ENCODE data around the gene UTRN.
A peak's percentile ranks its signal among the peaks of the same experiment; 100 is the strongest.

UTRN gene

DNA sequence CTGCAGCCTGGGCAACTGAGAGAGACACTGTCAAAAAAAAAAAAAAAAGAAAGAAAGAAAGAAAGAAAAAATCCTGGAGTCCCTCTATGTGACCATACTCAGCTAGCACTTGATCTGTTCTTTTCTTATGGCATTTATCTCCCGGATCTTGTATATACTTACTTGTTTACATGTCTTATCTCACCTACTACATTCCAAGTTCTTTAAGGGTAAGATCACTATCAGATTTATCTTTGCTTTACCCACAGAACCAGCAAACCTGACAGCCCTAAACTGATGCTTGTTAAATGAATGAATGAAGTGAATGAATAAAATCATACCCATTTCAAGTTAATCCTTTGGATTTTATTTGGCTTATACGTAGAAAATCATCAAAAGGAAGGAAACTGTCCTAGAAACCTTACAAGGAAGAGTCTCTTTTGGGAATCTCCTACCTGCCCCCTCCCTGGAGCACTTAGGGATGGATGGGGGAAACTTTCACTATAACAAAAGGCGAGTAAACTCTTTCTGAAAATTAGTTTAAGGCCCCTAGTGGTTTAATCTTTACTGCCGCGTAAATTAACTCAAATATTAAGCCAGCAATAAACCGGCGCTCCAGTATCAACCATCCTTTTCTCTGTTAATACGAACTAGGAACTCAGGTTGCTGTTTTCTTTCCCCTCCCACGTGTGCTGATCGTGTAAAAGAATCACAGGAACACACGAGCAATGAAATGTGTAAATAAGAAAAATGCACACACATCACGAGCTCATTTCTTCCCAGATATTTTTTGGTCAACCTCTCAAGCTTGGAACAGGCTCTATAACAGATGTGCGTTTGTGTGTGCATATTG, 1.3 kb upstream of the UTRN start:
- DNase-seq (ENCODE audit: low read depth in 3 of 3) = no peak

DNA sequence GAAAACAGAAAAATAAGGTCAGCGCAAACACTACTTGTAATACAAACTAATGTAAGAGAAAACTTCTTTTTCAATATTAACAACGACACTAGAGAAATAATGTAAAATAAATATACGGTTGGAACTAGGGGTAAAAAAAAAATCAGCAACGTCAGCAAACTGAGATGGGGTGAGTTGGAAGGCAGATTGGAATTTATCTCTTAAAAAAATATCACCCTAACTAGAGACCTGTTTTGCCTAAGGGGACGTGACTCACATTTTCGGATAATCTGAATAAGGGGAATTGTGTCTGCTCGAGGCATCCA, 705 bp upstream of the UTRN start:
- DNase-seq (ENCODE audit: low read depth in 3 of 3) = no peak

DNA sequence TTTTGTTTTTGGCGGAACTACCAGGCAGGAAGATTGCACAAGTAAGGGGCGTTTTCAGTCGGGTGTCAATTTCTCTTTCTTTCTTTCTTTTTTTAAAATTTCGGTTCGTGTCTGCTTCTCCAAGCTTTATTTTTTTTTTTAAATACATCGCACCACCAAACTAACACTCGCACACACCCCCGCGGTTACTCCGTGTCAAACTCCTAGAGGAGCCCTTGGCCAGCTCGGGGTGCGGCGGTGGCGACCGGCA, 338 bp downstream of the UTRN start:
- peak in 1 of 3 donors; percentile 19 for DNase-seq (ENCODE audit: low read depth in 3 of 3)

DNA sequence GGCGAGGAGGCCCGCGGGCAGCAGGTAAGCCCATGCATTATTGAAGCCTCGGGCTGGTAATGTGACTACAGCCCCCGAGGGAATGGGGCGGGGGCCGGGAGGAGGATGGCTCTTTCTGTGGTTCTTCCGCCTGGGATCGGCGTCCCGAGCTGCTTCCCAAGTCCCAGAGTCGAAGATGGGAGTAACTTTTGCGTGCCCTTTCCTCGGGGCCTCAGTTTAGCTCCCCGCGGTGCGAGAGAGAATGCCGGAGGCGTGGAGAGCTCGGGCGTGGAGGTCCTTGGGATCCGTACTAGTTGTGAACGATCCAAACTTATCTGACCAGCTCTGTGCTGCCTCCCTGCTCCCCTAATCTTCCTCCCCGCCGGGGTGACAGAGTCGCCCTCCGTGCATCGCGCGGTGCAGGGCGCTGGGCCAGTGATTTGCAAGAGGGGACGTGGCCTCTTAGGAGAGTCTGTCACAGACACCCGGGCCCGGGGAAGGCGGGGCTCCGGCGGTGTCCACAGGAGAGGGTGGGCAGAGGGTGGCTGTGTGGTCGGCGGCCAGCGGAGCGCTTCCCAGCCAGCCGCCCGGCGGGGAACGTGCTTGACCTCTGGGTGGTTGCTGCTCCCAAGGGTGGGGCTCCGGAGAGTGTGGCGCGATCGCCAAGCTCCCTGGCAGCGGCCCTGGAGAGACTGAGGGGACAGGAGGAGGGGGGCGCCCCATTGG, 815 bp downstream of the UTRN start:
- peak in 1 of 3 donors; percentile 22 for DNase-seq (ENCODE audit: low read depth in 3 of 3)

DNA sequence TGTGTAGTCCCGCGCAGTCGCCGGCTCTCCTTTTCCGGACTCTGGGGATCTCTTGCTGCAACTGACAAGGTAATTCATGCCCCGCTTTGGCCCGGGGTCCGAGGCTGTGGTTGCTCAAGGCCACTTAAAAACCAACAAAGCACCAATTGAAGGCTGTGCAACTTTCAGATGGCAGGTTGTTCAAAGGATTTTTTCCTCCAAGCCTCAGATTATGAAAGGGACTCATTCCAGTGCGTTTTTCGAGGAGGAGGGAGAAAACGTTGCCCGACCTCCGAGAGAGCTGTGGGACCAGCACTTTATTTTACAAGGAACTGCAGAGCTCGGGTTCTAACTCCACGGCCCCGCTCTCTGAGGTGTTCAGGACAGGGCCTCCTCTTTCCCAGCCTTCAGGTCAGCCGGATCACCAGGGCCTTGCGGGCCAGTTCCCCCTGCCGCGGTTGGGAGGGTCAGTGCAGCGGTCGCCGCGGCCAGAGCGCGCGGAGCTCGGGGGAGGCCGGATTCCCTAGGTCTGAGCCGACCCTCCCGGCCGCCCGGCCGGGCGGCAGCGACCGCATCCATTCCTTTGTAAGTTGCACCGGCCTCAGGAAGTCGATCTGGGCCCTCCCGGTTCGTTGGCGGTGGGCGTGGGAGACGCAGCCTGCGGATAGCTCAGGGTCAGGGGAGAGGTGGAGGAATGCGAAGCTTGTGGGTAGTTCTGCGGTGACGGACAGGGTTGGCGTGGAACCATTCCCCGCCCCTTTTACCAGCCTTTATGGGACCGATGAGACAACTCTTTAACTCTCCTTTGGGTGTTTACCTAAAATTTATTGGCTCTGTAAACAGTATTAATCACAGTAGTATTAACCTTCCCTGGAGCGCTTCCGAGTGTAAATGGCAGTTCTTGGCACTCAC, 1.6 kb downstream of the UTRN start:
- no peak for DNase-seq (ENCODE audit: low read depth in 3 of 3)

DNA sequence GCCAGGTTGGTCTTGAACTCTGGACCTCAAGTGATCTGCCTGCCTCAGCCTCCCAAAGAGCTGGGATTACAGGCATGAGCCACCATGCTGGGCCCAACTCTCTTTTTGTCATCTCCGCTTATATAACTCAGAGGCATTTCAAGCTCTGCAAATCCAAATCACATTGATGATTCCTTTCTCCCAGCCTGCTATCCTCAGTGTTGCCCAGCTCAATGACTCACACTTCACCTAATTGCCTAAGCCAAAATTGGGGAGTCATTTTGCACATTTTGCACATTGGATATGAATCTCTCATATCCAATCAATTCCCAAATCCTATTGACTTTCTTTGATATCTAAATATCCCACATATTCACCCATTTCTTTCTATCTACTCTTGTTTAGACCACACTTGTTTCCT, 3.9 kb downstream of the UTRN start:
- DNase-seq (ENCODE audit: low read depth in 3 of 3) = no peak

DNA sequence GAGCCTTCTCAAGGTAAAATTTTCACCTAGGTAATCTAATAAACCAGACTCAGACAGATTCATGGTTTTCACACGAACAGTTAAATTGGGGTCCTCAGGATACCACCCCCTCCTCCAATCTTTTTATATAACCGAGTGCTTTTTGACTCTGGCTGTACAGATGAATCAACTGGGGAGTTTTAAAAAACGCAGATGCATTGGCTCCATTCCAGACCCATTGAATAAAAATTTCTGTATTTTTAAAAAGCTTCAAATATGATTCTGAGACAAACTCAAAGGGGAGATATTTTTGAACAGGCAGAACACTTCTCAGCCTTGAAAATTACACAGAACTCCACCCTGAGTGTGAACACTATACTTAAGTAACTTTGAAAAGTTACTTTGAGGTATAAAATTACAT, 7.2 kb downstream of the UTRN start:
- no peak for DNase-seq (ENCODE audit: low read depth in 3 of 3)

DNA sequence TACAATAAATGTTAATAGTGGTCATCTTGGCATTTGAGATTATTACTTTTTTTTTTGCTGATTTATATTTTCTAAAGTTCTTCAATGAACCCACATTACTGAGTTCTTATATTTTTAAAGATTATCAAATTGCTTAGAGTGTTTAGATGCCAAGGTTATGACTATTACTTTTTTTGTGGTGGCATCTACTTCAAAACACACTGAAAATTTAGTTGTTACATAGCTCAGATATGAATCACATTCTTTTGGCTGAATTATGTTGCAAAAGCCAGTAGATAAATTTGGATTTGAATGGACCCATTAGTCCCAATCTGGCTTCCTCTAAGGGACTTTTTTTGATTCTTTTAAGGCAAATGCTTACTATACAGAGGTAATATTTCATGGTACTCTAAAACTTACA, 8.9 kb downstream of the UTRN start:
- no peak for DNase-seq (ENCODE audit: low read depth in 3 of 3)

DNA sequence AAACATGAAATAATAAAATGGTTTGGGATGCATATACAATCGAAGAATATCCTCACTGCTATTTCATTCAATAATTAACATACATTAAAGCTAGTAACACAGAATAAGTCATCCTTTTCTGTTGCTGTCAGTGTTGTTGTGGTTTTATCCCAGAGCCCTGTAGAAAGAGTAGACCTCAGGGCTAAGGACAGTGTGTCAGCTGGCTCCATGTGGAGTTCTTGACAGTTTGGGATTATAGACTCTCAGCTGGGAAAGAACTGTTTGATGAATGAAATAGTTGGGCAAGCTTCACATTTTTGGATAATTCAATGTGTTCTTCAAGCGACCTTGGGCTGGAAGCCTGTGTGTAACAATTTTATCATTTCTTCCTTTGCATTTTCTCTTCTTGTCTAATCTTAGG, 10.1 kb downstream of the UTRN start:
- DNase-seq (ENCODE audit: low read depth in 3 of 3) = no peak

DNA sequence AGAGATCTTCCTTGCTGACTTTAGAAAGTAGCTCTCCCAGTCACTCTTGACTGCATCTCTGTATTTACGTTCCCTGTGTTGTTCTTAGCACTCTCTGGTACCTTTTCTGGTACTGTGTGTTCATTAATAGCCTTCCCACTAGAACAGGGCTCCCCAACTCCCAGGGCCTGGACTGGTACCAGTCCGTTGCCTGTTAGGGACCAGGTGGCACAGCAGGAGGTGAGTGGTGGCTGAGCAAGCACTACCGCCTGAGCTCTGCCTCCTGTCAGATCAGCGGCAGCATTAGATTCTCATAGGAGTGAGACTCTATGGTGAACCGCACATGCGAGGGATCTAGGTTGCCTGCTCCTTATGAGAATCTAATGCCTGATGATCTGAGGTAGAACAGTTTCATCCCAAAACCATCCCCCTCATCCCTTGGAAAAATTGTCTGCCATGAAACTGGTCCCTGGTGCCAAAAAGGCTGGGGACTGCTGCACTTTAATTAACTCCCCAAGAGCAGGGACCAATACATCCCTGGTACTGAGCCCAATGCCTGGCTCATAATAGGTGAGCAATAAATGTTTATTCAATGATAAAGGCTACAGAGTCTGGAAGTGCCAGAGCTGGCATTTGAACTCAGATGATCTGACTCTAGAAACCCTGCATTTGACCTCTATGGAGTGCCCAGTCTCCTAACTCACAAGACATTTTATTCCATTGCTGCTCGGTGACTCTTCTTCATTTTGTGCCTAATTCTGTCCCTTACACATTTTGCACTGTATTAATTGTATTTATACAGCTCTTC, 11.0 kb downstream of the UTRN start:
- DNase-seq (ENCODE audit: low read depth in 3 of 3) = no peak

DNA sequence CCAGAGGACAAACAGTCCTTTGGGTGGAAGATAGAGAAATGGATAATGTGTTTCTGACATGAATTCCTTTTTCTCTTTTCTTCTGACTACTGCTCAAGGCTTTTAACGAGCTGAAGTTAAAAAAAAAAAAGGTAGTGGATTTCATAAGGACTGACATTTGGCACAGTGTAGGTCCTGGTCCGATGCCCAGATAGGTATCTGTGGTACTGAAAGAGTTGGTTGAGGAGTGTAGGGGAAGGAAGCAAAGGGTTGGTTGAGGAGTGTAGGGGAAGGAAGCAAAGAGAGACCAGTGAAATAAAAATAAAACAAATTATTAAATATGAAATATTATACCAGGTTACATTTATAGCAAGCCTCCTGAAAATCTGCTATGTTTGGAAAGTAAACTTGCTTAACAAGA, 11.8 kb downstream of the UTRN start:
- no peak for DNase-seq (ENCODE audit: low read depth in 3 of 3)

DNA sequence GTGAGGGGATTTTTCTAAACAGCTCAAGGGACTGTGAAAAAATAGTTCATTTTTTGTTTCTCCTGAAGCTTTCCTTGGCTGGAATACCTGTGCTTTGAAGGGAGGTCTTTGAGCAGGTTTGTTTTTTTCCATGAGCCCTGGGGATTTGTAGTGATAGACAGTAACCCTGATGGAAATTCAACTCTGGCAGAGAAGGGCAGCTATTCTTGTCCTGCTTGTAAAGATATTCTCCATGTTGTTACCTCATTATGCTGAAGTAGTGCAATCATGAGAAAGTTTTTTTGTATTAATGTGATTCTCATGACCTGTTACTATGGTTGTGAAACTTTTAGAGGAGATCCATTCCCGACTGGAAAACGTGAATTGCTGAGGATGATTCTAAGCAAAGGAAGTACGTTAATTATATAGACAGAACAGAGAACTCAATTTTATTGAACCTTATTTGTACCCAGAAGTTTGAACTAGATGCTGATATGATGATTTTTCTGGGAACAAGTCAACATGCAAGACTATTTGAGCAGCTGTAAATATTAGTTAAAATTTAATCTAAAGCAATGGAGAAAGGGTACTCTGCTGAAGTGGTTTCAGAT, 12.5 kb downstream of the UTRN start:
- DNase-seq (ENCODE audit: low read depth in 3 of 3) = no peak

DNA sequence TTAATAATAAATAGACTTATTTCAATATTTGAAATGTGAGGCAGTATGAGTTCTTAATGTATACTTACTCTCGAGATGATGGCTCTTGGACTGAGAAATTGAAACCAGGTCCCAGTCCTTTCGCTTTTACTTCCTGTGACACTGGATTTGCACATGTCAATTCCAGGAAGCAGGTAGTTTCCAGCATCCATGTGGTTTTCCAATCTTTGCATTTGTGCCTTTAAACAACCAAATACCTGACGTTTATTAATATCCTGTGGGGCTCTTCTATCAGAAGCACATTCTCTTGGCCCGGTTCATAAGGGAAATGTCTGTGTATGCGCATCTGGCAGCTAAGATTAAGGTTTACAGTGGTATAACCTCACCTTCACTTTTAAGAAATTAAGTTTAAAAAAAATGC, 13.1 kb downstream of the UTRN start:
- no peak for DNase-seq (ENCODE audit: low read depth in 3 of 3)

DNA sequence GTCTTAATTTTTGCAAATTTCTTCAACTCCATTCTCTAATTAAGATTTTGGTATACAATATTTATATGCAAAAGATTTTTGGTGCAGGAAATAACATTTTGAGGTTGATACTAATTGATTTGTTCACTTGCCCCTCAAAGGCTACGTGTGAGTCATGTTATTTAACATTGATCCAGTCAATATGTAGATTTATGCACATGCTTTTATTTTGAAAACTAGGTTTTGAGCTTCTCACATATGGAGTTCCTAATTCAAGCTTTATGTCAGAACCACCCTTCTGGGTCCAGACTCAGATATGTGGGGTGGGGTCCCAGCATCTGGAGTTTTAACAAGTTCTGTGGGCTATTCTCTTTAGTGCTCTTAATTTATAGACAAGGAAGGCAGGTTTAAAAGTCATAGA, 13.8 kb downstream of the UTRN start:
- DNase-seq (ENCODE audit: low read depth in 3 of 3) = no peak

DNA sequence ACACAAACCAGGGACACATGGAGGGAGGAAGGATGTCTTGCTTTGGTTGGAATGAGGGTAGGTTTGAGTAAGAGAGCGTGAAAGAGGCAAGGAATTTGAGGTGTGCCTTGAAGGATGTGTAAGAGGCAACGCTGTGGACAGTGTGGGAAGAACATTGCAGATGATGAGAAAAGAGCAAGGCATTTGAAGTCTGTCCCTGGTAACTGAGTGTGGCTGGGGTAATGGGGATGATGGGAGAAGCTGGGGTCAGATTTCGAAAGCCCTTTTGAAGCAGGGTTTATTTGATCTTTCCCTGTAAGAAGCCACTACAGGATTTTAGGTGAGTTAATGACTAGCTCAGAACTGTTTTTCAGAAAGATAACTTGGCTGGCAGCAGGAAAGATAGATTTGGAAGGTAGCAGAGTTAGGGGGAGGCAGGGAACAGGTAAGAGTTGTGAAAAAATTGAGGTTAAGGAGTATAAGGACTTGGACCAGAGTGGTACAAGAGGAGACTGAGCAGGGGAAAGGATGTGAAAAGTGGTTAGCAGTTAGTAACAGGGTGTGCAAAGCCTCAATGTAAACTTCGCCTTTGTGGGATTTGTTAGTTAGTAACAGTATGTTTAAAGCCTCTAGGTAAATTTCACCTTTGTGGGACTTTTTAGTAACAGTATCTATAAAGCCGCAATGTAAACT, 17.7 kb downstream of the UTRN start:
- DNase-seq (ENCODE audit: low read depth in 3 of 3) = no peak

DNA sequence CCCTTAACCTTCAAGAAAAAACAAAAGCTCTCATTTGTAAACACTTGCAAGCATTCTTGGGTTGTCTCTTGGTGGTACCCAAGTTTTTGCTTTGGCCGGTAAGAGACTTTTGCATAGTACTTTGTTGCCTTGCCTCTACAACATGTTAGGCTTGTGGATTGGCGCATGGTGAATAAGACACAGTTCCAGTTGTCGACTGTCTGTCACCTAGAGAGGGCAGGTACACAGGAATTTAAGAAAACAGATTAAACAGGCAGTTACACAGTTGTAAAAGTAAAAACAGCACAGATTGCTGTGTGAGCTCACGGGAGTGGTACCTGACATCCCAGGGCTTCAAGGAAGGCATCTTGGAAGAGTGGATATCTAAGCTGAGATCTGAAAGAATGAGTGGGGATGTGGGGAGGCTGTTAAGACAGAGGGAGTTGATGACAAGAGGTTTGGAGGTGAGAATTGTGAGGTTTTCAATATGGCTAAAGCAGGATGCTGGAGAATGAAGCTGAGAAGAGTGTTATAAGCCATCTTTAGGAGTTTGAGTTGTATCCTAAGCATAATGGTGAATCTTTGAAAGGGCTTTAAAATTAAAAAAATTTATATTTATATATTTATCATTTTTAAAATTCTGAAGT, 19.2 kb downstream of the UTRN start:
- DNase-seq (ENCODE audit: low read depth in 3 of 3) = no peak

DNA sequence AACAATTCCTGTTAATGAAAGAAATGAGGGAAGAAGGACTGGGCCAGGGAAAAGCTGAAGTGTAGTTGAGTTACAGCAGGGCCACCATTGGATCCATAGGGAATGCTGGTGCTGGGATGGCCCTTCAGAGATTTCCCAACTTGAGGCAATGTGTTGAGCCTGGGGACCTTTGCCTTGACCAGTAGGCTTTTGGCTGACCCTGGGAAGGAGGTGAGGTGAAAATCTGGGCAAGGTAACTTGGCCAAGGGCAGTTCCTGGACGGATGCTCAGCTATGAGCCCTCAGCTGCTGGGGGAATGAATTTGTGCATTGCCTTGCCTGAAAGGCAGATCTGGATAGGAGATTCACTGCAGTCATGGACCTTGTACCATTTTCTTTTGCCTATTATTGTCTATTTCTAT, 20.4 kb downstream of the UTRN start:
- DNase-seq (ENCODE audit: low read depth in 3 of 3) = no peak

DNA sequence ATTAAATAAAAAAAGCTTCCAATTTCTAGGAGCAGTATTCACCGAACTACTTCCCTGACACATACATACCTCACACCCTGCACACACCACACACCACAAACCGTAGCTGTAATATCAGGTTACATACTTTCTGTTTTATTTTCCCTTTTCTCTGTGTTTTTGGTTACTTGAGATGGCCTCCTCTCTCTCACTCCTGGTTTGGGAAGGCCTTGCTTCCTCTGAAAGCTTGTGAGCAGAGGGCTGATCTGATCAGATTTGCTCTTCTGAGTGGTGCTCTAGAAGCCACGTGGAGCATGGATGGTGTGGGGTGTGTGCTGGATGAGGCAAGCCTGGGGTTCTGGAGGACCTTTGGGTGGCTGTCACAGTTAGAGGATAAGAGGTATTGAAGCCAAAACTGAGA, 20.9 kb downstream of the UTRN start:
- no peak for DNase-seq (ENCODE audit: low read depth in 3 of 3)

DNA sequence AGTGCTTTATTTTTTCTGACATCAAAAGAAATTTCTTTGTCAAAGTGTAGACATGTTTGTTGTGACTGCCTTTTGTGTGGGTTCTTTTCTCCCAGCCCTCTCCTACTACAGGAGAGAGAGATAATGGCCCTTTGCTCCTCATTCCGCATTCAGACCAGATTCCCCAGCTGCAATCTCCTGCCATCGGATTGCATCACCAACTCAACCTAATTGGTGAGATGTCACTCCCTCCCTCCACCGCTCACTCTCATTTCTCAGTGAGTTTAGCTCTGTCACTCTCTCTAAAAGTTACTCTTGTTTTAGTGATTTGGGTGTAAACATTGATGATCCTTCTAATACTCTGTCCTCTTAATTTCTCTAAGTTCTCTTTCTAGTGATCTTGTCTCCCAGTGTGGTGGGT, 22.7 kb downstream of the UTRN start:
- DNase-seq (ENCODE audit: low read depth in 3 of 3) = no peak

DNA sequence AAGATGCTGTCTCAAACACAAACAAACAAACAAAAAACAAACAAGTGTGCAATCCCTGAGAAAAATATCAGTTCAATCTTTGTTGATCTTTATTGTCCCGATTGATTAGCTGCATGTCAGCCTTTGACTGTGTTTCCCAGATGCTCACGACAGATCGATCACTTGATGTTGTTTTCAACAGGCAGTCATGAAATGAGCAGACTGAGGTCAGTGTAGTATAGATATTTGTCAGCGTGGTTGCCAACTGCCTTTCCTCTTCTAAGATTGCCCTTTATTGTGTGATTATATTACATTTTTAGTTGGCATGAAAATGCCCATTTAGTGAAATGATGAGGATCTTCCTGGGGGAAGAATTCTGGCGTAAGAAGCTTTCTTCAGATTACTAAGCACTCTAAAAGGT, 25.6 kb downstream of the UTRN start:
- no peak for DNase-seq (ENCODE audit: low read depth in 3 of 3)

DNA sequence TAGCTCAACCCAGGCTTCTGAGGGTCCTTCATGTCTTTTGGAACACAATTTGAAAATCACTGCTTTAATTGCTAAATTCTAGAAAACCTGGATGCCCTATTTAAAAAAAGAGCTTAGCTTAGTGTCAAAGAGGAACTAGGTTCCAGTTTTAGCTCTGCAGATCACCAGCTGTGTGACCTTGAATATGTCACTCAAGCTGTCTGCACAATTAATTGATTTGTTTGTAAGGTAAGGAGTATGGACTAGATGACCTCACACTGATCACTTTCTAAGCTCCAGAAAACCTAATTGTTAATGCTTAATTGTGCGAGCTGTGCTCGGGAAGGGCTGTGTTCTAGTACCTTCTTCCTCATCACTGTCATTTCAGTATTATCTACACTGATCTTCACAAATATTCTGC, 26.2 kb downstream of the UTRN start:
- DNase-seq (ENCODE audit: low read depth in 3 of 3) = no peak
